GM21447 (cell line): ENCODE measurements around the gene ALKBH2.
"Not testable (repeated sequence)": the region's sequence is repeated elsewhere in the genome, so short reads cannot be mapped to it uniquely, and the experiment has no call there.

Source experiments
- ATAC-seq: cut with Tn5 transposase; IDR thresholded peaks from one replicate; pipeline ENCODE4 v1.9.1; 2021; ENCODE audit not compliant: unreplicated experiment

Gene ALKBH2

GRCh38 chr12:109069307-109070271 is 23.7 kb downstream of the ALKBH2 start:
- no peak for ATAC-seq

GRCh38 chr12:109065853-109066193 is 27.4 kb downstream of the ALKBH2 start:
- ATAC-seq = no peak

GRCh38 chr12:109065154-109065852 is 28.0 kb downstream of the ALKBH2 start:
- no peak for ATAC-seq

- no peak for ATAC-seq
These were observed 29.1 kb downstream of the ALKBH2 start for GRCh38 chr12:109064143-109064542.

DNA sequence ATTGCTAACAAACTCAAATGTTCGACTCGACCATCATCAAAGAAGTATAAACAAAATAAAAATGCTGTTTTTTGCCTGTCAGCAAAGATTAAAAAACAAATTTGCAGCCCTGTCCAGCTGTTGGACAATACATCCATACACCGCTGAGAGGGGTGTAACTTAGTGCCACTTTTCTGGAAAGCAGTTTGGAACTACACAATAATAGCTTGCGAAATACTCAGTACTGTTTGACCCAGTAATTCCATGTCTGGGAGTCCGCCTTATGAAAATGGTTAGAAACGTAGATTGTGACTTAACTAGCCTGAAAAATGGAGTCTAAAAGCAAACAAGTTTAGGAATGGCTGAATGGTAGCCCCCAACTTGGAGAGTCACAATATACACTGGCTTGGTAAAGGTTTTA is 34.5 kb downstream of the ALKBH2 start:
- no peak for ATAC-seq

DNA sequence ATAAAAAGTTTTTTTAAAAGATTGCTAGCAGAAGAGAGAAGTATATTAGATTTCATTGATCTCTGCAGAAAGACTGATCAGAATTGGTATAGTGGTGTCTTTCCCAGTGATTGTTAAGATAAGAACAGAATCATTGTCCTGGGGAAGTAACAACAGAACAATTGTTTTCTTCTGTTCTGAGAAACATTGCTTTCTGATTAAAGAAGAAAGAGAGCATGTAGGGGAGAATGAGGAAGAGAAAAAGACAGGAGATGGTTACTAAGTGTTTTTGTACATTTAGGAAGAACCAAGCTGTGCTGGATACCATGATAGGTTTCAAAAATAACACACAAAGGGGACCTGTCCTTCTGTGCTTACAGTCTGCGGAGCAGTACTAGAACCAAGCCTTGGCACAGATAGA is 35.9 kb downstream of the ALKBH2 start:
- no peak for ATAC-seq

DNA sequence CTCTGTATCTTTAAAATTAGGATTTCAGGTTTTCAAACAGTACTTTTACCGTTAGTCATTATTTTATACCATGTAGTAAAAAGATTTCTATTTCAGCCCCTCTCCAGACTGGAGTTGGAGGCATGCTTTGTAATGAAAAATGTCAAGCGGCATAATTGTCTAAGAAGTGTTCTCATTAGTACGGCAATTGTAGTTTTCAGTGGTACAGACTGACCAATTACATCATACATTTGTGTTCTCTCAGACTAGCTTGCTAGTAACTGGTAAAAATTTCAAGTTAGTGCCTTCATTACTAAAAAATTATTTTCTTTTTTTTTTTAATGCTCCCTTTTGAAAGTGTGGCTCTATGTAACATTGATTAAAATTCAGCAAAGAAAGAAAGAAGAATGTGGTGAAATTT is 36.4 kb downstream of the ALKBH2 start:
- no peak for ATAC-seq

GRCh38 chr12:109054520-109054919 is 38.8 kb downstream of the ALKBH2 start:
- no peak for ATAC-seq

DNA sequence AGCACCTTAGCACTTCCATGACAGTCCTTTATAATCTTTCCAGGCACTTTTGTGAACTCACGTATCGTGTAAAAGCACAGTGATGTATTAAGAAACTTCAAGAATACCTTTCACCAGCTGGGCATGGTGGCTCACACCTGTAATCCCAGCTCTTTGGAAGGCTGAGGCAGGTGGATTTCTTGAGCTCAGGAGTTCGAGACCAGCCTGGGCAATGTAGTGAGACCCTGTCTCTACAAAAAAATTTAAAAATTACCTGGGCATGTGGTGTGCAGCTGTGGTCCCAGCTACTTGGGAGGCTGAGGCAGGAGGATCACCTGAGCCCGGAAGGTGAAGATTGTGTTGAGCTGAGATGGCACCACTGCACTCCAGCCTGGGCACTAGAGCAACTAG is 39.2 kb downstream of the ALKBH2 start:
- not testable (repeated sequence) for ATAC-seq

GRCh38 chr12:109053382-109054123 is 39.7 kb downstream of the ALKBH2 start:
- ATAC-seq = peak; percentile 44

- peak; percentile 63 for ATAC-seq
These were observed 40.6 kb downstream of the ALKBH2 start, which contains the start of gene USP30 for GRCh38 chr12:109052414-109053323. Gene USP30, plus strand, starts transcription at chr12:109052576. Its CDS starts 103 bp downstream, at chr12:109052679.

- ATAC-seq = no peak
These were observed 41.2 kb downstream of the ALKBH2 start for GRCh38 chr12:109052097-109052413.

DNA sequence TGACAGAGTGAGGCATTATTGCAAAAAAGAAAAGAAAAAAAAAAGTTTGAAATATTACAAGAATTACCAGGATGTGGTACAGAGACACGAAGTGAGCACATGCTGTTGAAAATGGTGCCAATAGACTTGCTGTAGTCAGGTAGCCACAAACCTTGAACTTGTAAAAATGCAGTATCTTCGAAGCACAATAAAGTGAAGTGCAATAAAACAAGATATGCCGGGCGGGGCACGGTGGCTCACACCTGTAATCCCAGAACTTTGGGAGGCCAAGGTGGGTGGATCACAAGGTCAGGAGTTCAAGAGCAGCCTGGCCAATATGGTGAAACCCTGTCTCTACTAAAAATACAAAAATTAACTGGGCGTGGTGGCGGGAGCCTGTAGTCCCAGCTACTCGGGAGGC is 43.5 kb downstream of the ALKBH2 start:
- ATAC-seq = not testable (repeated sequence)

GRCh38 chr12:109048706-109049105 is 44.6 kb downstream of the ALKBH2 start:
- ATAC-seq = not testable (repeated sequence)

DNA sequence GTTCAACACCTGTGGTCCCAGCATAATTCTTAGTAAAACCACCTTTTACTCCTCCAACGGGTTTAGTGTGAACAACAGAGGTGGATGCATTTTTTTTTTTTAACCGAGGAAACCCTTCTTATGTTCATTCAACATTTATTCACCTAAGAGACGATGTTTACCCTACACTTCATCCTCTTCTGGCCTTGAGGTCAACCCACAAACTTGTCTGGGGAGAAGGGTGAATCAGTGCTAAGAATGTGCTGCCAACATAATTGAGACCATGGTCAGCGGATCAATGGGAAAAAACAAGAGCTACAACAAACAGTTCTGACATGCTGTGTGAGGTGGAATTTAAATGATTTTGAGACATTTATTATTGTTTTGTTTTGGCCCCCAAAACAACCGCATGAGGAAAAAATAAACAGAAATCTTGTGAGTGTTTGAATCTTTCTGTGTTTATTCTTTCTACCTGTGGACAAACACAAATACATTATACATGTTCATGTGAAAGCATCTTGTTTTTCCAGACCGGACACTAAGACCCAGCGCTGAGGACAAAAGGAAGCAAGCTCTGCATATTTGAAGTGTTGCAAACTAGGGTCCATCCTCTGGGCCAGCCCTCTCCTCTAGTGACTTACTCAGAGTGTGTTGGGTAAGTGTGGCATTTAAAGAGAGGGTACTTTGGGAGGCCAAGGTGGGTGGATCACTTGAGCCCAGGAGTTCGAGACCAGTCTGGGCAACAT is 46.0 kb downstream of the ALKBH2 start:
- ATAC-seq = no peak

DNA sequence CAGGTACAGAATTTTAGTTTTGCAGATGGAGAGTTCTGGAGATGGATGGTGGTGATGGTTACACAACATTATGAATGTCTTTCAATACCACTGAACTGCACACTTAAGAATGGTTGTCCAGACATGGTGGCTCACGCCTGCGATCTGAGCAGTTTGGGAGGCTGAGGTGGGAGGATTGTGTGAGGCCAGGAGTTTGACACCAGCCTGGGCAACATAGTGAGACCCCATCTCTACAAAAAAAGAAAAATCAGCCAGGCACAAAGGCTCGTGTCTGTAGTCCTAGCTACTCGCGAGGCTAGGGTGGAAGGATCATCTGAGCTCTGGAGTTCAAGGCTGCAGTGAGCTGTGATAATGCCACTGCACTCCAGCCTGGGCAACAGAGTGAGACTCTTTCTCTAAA is 49.0 kb downstream of the ALKBH2 start:
- no peak for ATAC-seq
